ENCODE measurements around the gene PCNX3.

PCNX3 gene

GRCh38 chr11:65615229-65615949 is at the start of gene PCNX3:
TSS of gene PCNX3 (plus strand) at chr11:65615776. CDS start at chr11:65616312, 536 bp downstream.
- DNase-seq, result peak; percentile 100

- no peak for DNase-seq
Measured at GRCh38 chr11:65569164-65569972, 46.2 kb upstream of the PCNX3 start.

- DNase-seq, result no peak
Measured at GRCh38 chr11:65569973-65570918, 45.3 kb upstream of the PCNX3 start, which contains the start of gene ZNRD2. TSS of gene ZNRD2 (plus strand) at chr11:65570477. CDS start at chr11:65570492, 15 bp downstream.

- DNase-seq, result no peak
Measured at GRCh38 chr11:65571420-65571819, 44.2 kb upstream of the PCNX3 start.

GRCh38 chr11:65571940-65572339 is 43.6 kb upstream of the PCNX3 start:
- DNase-seq, result no peak

GRCh38 chr11:65572356-65573051 is 43.1 kb upstream of the PCNX3 start, which contains the start of gene FAM89B:
TSS of gene FAM89B (plus strand) at chr11:65572538. CDS start at chr11:65572670, 132 bp downstream.
- DNase-seq, result no peak

- no peak for DNase-seq
Measured at GRCh38 chr11:65573391-65574079, 42.0 kb upstream of the PCNX3 start.

GRCh38 chr11:65574109-65574810 is 41.3 kb upstream of the PCNX3 start:
- no peak for DNase-seq

- DNase-seq, result no peak
Measured at GRCh38 chr11:65574811-65575567, 40.6 kb upstream of the PCNX3 start.

GRCh38 chr11:65575568-65576231 is 39.9 kb upstream of the PCNX3 start, which contains the start of gene EHBP1L1:
TSS of gene EHBP1L1 (plus strand) at chr11:65576053. CDS start at chr11:65576303, 250 bp downstream.
- no peak for DNase-seq

GRCh38 chr11:65576232-65576866 is 39.2 kb upstream of the PCNX3 start:
- no peak for DNase-seq

GRCh38 chr11:65576867-65577755 is 38.5 kb upstream of the PCNX3 start:
- peak; percentile 52 for DNase-seq

- DNase-seq, result no peak
Measured at GRCh38 chr11:65577756-65578109, 37.8 kb upstream of the PCNX3 start.

GRCh38 chr11:65578134-65578533 is 37.4 kb upstream of the PCNX3 start:
- no peak for DNase-seq

GRCh38 chr11:65578667-65579066 is 36.9 kb upstream of the PCNX3 start:
- no peak for DNase-seq

GRCh38 chr11:65579291-65579690 is 36.3 kb upstream of the PCNX3 start:
- DNase-seq, result no peak

GRCh38 chr11:65580031-65580692 is 35.4 kb upstream of the PCNX3 start:
- no peak for DNase-seq

Data from kidney glomerular epithelial cell (primary cell).